Measurements from ENCODE around the gene WFDC12.

DNA sequence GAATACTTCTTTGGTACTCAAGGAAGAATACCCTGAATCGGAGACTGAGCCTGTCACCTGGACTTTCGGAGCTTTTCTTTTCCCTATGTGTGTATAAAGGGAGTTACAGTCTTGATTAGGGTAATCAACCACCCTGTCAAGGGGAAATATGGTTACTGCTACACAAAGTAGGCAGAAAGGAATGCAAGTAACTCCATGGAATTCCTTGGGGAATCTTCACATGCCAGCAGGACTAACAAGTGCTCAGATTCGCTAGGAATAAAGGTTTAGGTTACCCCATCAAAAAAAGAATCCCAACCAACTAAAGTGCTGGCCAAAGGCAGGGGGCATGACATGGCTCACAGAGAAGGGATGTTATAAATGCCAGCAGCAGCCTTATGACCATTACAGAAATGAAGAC lies 33.8 kb downstream of the WFDC12 start:
- TF ChIP-seq, protein P1, sequence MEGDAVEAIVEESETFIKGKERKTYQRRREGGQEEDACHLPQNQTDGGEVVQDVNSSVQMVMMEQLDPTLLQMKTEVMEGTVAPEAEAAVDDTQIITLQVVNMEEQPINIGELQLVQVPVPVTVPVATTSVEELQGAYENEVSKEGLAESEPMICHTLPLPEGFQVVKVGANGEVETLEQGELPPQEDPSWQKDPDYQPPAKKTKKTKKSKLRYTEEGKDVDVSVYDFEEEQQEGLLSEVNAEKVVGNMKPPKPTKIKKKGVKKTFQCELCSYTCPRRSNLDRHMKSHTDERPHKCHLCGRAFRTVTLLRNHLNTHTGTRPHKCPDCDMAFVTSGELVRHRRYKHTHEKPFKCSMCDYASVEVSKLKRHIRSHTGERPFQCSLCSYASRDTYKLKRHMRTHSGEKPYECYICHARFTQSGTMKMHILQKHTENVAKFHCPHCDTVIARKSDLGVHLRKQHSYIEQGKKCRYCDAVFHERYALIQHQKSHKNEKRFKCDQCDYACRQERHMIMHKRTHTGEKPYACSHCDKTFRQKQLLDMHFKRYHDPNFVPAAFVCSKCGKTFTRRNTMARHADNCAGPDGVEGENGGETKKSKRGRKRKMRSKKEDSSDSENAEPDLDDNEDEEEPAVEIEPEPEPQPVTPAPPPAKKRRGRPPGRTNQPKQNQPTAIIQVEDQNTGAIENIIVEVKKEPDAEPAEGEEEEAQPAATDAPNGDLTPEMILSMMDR (IDR thresholded peaks at IDR 0.05) = no peak
- TF ChIP-seq POLR2A (IDR thresholded peaks at IDR 0.05) = no peak
